ENCODE data around the gene C14orf180.

GRCh38 chr14:104602315-104602932 lies 22.9 kb downstream of the C14orf180 start:
- no peak for TF ChIP-seq EZH2phosphoT487 (IDR thresholded peaks at IDR 0.05; ENCODE audit: low read depth)
- TF ChIP-seq, protein P1, sequence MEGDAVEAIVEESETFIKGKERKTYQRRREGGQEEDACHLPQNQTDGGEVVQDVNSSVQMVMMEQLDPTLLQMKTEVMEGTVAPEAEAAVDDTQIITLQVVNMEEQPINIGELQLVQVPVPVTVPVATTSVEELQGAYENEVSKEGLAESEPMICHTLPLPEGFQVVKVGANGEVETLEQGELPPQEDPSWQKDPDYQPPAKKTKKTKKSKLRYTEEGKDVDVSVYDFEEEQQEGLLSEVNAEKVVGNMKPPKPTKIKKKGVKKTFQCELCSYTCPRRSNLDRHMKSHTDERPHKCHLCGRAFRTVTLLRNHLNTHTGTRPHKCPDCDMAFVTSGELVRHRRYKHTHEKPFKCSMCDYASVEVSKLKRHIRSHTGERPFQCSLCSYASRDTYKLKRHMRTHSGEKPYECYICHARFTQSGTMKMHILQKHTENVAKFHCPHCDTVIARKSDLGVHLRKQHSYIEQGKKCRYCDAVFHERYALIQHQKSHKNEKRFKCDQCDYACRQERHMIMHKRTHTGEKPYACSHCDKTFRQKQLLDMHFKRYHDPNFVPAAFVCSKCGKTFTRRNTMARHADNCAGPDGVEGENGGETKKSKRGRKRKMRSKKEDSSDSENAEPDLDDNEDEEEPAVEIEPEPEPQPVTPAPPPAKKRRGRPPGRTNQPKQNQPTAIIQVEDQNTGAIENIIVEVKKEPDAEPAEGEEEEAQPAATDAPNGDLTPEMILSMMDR (IDR thresholded peaks at IDR 0.05; ENCODE audit: low read depth, low read length) = no peak

Measured in OCI-LY3 (cell line).